HG02840 (cell line): ENCODE measurements around the gene KCTD19.

ENCODE experiments used
- ATAC-seq: cut with Tn5 transposase; IDR thresholded peaks from one replicate; pipeline ENCODE4 v1.9.1; 2021; ENCODE audit warnings: mild to moderate bottlenecking, moderate library complexity, moderate number of reproducible peaks; ENCODE audit not compliant: unreplicated experiment, low FRiP score

KCTD19 gene

DNA sequence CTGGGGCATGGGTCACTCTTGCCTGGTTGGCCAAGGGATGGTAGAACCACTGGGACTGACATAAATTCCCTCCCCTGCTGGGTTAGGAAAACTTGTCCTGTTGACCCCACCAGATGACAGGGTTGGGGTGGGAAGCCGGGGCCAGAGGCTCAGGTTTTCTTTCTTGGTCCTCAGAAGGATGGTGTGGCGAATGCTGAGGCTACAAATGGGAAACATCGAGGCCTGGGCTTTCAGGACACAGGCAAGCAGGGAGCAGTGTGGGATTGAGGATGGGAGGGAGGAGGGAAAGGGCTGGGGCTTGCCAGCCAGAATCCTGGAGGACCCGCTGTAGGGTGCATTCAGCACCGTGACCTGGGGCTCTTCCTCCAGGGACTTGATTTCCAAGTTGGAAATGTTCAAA lies 61.7 kb downstream of the KCTD19 start:
- ATAC-seq = no peak

DNA sequence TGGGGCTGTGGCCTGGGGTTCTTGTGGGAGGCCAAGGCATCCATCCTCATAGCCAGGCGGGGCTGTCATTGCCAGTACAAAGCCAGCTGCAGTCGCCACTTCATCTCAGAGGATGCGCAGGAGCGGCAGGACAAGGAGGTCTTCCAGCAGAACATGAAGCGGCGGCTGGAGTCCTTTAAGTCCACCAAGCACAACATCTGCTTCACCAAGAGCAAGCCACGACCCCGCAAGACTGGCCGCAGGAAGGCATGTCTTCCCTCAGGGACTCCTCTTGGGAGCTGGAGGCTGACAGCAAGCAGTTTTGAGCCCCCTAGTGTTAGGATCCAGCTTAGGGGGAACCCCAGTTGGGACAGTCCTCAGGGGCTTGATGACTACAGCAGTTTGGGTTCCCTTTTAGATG lies 62.3 kb downstream of the KCTD19 start:
- ATAC-seq = no peak

DNA sequence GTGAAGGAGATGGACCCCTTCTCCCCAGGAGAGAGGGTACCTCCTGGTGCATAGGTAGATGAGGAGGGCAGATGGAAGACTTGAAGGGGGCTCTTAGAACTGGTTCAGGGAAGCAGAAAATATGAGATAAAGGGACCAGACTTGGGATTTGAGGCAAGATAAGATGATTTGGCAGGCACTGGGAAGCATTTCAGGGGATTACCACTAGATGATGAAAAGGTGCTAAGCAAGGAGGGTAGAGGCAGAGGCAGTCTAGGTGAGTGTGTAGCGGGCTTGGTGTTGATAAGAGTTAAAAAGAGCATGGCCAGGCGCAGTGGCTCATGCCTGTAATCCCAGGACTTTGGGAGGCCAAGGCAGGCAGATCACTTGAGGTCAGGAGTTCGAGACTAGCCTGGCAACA lies 63.3 kb downstream of the KCTD19 start:
- ATAC-seq = no peak

DNA sequence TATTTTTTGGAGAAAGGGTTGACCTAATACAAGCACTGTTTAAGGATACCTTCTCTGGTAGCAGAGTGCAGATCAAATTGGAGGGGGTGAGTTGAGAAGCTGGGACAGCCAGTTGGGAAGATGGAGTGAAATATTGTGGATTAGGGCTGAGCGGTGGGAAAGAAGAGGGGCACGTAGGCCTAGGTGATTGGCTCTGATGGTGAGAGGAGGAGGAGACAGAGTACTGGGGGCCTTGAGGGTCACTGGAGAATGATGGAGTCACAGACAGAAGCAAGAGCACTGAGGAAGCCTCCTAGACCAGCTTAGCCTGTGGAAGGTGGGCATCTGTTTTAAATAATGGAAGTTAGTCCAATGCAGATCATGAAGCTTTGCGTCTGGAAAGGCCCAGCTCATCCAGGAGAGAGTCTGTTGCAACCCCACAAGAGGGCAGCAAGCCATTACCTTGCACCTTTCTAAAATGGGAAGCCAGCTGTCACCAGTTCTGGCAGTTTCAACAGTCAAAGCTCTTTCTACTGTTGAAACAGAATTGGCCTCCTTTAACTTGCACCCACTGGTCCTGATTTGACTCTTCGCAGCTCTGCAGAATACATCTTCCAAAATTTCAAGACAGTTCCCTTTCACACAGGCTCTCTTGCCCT lies 66.0 kb downstream of the KCTD19 start:
- ATAC-seq = no peak

DNA sequence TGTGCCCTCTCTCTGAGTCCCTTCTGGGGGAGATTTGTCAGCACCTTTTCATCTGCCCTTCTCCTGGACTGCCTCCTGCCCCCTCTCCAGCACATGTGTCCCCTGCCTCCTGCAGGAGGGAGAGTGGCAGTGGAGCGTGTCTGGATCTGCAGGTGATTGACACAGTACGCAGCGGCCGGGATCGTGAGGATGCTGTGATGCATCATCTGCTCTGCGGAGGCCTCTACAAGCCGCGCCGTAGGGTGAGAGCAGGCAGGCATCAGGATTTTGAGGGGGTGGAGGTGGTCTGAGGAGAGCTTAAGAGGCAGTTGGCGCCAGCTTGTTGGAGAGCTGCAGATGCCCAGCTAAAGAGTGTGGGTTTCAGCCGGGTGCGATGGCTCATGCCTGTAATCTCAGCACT lies 66.8 kb downstream of the KCTD19 start:
- no peak for ATAC-seq

DNA sequence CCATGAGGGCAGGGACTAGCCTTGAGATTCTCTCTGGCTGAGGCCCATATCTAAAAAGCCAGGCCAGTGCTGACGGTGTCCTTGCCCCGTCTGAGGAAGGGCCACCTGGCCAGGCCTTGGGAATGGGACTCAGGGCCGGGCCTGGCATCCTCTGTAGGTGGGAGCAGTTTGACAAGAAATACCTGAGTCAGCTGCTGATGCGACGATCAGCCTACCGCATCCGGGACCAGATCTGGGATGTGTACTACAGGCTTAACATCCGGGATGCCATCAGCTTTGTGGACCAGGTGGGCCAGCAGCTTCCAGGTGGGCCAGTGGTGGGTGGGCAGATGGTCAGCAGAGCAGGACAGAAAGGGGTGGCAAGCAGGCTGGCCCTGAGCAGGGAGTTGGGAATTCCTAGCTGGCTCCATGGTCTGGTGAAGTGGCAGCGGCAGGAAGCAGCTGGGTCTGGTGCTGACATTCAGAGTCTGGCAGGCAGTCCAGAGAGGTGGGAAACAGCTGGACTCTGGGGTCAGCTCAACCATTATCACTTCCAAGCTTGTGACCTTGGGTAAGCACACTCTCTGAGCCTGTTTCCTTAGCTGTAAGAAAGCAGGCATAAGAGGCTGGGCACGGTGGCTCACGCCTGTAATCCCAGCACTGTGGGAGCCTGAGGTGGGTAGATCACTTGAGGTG lies 68.2 kb downstream of the KCTD19 start:
- ATAC-seq = no peak

DNA sequence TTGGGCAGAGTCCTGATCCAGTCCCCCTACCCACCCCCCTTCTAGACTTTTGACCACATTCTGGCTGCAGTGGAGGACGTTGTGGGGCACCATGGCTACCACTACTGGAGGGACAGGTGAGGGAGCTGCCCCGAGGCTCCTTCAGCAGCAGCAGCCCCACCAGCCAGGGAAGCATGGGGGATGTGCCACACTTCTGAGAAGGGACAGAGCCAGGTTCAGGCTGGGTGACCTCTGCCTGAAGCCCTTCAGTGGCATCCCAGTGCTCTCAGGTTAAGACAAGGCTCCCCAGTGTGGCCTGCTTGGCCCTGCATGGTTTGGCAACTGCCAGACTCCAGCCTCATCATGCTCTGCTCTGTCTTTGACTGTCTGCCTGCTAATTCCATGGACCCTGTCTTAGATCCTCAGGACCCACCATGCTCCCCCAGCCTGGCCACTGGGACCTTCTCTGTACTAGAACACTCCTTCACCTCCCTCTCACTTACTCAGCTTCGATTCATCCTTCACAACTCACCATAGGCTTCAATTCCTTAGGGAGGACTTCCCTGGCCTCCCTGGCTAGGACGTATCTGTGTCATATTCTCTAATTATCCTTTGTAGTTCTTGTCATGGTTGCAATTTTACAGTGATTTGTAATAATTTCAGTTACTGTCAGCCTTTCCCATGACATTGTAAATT lies 68.9 kb downstream of the KCTD19 start:
- no peak for ATAC-seq

DNA sequence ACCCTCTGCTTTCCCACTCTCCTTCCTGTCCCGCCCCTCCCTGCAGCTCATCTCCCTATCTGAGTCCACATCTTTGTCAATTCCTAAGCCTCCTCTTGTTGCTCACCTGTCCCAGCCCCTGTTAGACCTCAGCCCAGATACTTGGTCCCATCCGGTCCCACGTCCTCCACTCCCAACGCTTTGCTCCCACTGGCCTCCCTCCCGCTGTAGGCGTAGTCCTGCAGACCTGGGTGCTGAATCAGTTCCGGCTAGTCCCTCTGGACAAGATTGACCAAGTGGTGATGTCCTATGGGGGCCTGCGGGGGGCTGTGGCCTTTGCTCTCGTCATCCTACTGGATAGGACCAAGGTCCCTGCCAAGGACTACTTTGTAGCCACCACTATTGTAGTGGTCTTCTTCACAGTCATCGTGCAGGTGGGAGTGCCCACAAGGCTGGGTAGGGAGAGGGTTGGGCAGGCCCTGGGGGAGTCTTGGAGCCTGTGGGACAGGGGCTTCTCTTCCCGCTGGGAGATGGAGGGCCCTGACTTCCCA lies 69.8 kb downstream of the KCTD19 start:
- ATAC-seq = no peak

DNA sequence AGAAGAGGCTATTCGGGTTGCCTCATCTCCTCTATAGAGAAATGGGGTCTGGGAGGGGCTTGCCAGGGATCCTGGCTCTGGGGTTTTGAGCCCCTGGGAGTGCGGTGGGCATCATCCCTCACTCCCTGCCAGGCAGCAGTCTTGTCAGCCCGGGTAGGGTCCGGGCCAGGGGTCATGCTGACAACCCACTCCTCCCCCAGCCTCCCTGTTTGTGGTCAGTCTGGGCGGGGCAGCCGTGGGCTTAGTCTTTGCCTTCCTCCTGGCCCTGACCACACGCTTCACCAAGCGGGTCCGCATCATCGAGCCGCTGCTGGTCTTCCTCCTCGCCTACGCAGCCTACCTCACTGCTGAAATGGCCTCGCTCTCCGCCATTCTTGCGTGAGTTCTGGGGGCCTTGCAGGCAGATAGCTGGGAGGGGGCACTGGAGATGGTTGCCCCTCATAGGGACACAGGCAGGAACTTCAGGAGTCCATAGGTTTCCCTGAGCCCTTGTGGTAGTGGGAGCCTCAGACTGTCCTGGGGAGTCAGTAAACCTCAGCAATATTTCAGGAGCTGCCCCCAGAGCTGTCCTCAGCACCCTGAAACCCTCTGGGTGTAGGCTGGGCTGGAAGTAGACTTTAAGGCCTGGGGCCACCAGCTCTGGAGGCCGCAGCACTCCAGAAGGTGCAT lies 70.9 kb downstream of the KCTD19 start:
- ATAC-seq = no peak

DNA sequence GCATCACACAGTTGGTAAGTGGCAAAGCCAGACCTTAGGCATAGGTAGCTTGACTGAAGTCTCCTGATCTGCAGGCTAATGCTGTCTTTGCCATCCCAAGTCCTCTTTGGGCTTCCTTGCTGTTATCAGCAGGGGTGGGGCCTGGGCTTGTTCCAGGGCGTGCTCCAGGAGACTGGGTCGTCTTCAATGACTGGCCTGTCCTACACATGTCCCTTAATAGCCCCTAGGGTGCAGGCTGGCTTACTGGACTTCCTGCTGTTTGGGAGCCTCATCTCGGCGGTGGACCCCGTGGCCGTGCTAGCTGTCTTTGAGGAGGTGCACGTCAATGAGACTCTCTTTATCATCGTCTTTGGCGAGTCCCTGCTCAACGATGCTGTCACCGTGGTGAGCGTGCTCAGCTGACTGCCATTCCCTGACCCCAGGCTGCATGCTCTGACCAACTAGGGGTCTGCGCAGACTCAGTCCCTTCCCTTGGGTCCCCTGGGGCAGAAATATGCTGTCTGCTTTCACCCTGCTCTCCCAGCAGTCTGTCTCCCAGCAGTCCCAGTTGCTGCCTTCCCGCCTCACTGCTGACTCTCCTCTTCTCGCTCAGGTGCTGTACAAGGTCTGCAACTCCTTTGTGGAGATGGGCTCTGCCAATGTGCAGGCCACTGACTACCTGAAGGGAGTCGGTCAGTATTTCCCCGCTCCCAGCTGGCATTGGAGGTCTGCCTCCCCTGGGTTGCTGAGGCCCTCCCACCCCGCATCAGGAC lies 71.6 kb downstream of the KCTD19 start:
- no peak for ATAC-seq

DNA sequence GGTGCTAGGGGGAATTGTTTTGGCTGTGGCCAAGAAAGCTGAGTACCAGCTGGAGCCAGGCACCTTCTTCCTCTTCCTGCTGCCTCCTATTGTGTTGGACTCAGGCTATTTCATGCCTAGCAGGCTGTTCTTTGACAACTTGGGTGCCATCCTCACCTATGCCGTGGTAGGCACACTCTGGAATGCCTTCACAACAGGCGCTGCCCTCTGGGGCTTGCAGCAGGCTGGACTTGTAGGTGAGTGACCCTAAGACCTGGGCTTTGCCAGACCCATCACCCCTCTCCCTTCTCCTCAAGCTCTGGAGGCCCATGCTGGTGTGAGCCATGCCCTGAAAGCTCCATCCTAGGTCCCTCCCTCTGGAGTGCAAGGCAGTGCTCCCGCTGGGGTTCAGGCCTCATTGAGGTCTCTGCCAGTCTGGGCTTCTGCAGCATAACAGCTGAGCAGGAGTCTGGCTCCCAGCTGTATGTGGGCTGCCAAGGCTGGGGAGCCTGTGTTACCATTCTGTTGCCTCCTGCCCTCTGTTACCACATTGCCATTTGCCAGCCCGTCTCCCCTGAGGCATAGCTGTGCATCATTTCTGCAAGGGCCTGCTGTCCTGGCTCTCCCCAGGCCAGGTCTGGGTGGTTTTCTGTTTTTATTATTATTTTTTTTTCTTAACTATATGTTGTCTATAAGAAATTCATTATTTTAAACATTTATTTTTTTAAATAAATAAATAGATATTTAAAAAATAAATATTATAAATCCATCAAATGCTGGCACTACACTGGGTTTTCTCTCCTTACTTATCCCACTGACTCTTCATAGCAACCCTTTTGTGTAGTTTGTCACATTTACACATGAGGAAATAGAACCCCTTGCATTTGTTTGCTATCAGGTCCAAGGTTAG lies 73.7 kb downstream of the KCTD19 start:
- ATAC-seq = no peak

DNA sequence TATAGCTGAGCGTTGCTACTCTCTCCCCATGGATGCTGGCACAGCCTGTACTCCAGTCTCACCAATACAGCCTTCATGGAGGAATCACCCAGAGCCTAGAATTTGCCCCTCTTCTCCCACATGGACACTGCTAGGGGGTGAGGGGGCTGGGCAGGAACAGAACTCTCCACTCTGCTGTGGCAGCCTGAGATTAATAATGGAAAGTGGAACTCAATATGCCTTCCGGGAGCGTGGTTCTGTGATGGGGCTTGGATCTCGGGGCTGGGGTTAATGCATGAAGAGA lies 76.6 kb downstream of the KCTD19 start:
- ATAC-seq = no peak

DNA sequence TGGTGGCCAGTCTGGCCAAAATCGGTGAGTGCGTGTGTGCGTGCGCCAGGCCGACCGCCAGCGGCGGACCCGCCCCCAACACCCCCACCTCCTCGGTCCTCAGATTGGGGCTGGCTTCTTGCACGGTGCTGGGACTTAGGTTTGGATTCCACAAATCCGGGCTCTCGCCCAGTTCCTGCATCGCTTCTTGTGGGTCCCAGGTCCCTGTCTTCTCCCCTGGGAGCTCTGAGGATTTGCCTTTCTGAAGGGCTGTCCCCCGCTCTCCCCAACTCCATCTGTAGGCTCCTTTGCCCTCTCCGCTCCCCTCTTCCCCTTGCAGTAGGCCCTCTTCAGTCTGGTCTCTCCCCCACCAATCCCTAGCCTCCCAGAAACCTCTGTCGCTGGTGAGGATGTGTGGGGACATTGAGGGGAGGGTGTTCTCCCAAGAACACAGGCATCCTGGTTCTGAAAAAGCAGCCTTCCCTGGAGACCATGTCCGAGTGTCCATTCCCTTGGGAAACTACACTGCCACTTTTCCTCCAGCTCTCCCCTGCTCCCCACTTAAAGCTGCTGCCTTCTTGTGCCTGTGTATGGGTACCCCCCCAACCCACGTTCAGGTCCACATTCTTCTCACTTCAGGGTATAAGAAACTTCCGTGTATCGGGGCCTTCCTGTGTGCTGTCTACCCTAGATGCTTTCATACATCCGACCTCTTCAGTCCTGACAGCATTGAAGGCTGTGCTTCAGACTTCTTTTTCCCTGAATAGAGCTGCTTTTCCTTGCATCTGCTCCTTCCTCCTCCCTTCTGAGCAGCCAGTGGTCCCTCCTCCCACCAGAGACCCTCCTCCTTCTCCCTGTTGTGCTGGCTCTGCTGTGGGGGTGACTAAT lies 77.1 kb downstream of the KCTD19 start:
- no peak for ATAC-seq

DNA sequence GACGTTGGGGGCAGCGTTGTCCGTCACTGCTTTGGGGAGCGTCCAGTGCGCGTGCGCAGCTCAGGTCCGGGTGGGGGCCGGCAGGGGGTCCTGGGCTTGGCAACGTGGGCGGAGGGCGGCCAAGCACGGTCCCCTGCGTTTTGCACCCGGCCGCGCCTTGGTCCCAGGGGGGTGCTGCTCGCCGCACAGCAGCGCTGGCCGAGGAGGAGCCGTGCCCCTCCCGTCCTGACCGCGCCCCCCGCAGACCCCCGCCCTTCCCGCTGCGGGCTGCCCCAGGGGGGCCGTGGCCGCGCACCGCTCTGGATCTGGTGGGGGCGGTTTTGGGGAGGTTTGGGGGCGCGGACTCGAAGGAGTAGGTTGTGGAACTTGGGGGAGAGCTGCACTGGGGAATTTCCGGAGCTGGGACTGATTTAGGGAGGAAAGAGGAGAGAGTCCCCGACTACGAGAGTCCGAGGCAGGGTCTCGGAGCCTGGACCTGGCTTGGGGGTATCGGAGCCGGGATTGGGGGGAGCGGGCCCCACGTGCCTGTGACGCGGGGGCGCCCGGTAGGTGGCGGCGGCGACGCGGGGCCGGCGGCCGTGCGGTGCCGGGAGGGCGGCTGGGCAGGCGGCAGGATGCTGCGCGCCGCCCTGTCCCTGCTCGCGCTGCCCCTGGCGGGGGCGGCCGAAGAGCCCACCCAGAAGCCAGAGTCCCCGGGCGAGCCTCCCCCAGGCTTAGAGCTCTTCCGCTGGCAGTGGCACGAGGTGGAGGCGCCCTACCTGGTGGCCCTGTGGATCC lies 78.0 kb downstream of the KCTD19 start, which contains the start of gene SLC9A5:
Gene SLC9A5 (plus strand): TSS at position 579 of the 777 bp plus-strand sequence. CDS start 36 bp downstream, at position 615.
- no peak for ATAC-seq

DNA sequence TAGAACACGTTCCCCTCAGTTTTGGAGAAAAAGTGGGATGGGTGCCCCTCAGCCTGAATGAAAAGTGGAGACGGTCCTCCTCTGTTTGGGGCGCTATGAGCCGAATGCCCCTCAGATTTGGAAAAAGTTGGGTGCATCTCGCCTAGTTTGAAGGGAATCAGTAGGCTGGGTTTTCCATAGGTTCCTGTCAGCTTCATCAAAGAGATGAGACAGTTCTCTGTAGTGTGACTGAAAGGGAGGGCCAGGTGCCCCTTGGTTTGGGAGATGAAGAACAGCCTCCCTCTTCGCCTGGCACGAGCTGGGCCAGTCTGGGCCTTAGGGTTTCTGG lies 78.5 kb downstream of the KCTD19 start:
- ATAC-seq = no peak

DNA sequence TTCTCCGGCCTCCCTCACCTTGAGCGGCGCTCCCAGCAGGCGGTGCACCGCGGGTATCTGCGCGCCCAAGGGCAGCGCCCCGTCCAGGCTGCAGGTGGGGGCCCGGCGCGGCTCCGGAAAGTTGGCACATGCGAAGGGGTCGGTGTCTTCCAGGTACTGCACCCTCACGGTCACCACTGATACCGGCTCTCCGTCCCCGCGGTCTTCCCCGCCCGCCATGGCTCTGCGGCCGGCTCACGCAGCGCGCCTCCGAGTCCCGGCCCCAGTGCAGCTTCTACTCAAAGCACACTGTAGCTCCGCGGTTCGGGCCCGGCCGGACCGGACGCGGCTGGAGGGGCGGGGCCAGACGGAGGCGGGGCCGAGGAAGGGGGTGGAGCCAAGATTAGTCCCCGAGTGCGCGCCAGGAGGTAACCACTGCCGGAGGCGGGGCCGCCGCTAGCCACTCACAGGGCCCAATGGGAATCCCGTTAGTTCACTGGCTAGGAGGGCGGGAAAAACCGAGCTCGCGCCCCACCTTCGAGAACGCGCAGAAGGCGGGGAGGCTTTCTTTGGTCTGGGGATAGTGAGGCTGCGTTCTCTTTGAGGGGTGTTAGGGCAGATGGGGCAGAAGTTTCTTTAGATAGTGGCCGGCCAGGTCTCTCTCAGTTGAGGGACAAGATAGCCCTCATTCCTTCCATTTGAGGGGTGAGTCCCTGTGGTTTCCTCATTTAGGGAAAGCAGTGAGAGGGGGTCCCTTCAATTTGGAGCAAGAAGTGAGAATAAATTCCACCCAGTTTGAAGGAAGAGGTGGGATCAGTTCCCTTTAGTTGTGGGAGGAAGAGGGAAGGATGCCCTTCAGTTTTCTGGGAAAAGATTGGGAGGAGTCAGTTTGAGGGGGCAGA lies 79.1 kb downstream of the KCTD19 start, which contains the start of gene FHOD1:
Gene FHOD1 (minus strand): TSS at position 290 of the 881 bp plus-strand sequence. CDS start 71 bp downstream, at position 219.
- ATAC-seq = peak; percentile 50

DNA sequence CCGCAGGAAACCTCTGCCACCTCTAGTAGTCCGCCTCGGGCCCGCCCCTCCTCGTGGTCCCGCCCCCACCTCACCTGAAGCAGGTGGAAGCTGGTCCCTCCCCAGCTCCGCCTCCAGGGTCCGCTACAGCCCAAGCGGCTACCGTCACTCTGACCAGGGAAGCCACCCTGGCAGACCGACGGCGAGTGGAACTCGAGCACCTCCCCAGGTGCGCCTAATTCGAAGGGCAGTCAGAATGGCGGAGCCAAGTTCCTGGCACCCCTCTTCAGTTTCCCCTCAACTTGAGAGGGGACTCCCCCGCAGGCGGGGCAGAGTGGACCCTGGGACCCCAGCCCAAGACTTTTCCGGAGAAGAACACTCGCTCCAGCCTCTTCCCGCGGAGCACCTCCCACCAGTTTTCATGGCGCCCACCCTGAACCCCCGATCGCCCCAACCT lies 79.8 kb downstream of the KCTD19 start:
- peak; percentile 30 for ATAC-seq
